ENCODE data around the gene CDC42BPA.
"Not testable (repeated sequence)": the region's sequence is repeated elsewhere in the genome, so short reads cannot be mapped to it uniquely, and the experiment has no call there.

The CDC42BPA gene

DNA sequence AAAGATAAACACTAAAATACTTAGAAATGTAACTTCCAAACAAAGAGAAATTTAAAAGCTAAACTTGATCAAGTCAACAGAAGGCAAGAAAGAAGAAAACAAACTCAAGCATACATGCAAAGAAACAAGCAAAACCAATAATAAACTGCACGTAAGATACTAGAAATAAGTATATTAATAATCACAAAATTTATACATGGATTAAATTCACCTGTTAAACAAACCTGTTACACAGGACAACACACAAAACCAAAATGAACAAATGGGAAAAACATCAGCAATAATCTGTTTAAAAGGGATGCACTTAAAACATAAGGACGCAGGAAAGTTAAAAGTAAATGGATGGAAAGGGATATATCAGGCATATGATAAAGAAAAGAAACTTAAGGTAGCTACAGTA lies 165.8 kb downstream of the CDC42BPA start:
- in situ Hi-C loops (cut with HindIII; ENCODE audit: low sequenced_read_pairs) = no loop called here

DNA sequence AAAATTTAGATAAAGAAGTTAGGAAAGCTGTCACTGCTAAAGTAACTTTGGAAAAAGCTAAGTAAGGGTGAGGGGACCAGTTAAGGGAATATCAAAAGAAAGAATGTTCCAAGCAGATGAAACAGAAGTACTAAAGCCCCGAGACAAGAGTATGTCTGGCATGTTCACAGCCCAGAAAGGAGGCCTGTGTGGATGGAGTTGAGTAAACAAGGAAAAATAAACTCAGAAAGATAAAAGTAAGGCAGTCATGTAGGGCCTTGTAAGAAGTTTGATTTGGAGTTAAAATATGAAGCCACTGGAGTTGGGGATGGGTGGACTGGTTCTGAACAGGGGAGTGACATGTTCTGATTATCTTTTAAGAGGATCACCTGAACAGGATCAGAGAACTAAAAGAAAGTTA lies 177.9 kb downstream of the CDC42BPA start:
- in situ Hi-C loops (cut with HindIII; ENCODE audit: low sequenced_read_pairs) = loop anchor here (10.0 kb wide), 1 partner anchor 154 kb away; no protein-coding TSS in a partner anchor

DNA sequence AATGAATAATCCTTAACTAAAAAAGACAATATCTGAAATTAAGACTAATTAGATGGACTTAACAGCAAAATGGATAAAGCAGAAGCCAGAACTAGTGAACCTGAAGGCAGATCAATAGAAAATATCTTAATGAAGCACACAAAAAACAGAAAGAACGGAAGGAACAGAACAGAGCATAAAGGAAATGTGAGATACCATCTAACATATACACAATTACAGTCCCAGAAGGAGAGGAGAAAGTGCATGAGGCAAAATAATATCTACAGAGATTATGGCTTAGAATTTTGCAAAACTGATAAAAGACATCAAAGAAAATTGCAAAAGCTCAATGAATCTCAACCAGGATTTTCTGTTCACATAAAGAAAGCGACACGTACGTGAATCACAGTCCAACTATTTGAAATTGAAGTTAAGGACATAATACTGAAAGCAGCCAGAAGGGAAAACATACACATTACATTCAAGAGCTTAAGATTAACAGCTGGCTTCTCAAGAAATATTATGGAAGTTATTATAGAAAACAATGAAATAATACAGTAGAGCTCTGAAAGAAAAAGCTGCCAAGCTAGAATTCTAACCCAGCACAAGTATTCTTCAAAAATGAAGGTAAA lies 182.0 kb downstream of the CDC42BPA start:
- in situ Hi-C loops (cut with HindIII; ENCODE audit: low sequenced_read_pairs) = no loop called here

DNA sequence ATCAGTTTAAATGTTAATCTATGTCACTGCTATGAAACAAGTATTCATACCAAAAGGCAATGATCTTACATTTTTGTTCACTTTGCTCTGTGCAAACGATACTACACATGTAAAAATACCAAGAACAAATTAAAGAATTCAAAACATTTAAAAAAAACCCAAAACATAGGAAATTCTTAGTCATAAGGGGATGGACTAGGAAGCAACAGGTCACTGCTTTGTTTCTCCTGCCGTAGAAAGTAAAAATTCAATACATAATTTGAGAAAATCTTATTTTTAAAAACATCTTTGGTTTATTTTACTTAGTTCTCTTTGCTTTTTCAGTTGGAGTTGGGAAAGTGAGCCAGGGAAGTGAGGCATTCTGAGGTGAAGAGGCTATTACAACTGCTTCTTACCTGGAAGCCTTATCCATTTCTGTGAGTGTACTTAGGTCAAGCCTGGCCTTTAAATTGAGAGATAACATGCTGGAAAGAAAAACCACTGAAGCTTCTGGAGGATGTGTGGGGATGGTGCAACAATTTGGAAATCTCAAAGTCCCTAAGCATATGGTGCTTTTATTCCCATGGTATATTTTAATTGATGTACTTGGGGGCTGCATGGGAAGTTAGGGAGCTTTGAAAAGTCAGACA lies 183.5 kb downstream of the CDC42BPA start:
- in situ Hi-C loops (cut with HindIII; ENCODE audit: low sequenced_read_pairs) = no loop called here

DNA sequence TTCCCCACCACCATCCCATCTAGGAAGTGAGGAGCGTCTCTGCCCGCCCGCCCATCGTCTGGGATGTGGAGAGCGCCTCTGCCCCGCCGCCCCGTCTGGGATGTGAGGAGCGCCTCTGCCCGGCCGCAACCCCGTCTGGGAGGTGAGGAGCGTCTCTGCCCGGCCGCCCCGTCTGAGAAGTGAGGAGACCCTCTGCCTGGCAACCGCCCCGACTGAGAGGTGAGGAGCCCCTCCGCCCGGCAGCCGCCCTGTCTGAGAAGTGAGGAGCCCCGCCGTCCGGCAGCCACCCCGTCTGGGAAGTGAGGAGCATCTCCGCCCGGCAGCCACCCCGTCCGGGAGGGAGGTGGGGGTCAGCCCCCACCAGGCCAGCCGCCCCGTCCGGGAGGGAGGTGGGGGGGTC lies 185.6 kb downstream of the CDC42BPA start:
- in situ Hi-C loops (cut with HindIII; ENCODE audit: low sequenced_read_pairs) = not testable (repeated sequence)

DNA sequence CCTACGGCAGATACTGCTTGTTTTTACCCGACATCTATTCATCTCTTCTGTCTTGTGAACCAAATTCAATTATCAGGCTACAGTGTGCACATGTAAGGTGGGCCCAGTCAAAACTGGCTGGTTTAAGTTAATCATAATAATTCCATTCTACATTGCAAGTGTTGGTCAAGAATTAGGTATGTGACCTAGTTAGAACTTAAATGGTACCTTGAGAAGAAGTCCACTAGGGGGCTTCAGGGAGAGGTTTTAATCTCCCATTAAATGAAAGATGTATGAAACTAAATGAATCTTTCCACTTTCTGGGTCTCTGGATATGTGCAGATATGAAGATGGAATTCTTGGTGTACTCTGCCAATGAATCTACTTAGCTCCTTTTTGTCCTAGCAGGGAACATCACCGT lies 187.1 kb downstream of the CDC42BPA start:
- in situ Hi-C loops (cut with HindIII; ENCODE audit: low sequenced_read_pairs) = no loop called here

DNA sequence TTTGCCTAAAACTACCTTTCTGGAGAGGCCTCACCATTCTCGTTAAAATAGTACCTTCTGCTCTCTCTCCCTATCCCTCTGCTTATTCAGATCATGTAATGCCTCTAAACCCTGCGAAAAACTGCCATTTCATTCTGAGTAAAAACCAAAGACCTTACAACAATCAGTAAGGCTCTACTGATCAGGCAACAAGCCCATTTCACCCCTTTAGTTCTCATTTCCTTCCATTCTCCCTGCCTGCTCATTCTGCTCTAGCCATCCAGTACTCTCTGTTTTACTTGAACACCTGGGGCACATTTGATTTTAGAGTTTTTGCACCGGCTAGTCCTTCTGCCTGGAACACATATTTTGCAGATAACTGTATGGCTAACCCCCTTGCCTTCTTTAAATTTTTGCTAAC lies 190.4 kb downstream of the CDC42BPA start:
- in situ Hi-C loops (cut with HindIII; ENCODE audit: low sequenced_read_pairs) = no loop called here

DNA sequence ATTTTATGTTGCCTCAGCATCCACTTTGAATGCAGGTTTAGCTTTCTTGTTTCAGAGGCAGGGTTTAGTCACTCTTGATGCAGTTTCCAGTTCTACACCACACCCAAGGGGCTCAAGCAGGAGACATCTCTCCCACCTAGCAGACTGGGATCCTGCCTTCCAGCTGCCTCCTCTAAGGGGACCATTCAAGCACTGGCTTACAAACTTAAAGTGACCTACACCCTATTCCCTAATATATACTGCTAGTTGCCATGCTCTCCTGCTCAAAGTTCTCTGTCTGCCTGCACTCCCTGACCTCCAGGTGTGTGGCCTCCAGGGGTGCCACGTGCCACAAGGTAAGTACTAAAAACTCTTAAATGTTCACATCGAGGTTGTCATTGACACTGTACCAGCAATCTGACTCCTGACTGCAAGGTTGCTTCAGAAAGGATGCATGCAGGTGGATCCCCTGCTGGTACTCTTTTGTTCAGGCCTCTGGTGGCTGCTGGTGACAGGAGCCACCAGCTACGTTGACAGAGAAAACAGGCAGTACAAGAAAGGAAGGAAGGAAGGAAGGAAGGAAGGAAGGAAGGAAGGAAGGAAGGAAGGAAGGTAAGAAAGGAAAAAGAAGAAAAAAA lies 192.3 kb downstream of the CDC42BPA start:
- in situ Hi-C loops (cut with HindIII; ENCODE audit: low sequenced_read_pairs) = no loop called here

DNA sequence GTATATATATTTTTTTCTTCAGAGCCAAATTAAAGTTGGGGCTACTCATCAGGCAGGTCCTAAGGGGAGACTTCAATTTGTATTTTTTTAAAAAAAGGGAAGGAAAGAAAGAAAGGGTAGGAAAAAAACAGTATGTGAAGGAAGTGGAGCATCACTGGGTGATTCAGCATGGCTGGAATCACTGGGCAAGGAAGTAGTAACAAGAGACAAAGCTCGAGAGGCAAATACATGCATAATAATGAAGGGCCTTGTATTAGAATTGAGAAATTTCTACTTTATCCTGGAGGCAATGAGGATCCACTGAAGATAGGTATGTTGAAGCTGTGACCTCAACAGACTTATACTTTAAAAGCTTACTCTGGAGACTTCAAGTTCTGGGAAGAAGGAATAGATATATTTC lies 193.8 kb downstream of the CDC42BPA start:
- in situ Hi-C loops (cut with HindIII; ENCODE audit: low sequenced_read_pairs) = no loop called here

DNA sequence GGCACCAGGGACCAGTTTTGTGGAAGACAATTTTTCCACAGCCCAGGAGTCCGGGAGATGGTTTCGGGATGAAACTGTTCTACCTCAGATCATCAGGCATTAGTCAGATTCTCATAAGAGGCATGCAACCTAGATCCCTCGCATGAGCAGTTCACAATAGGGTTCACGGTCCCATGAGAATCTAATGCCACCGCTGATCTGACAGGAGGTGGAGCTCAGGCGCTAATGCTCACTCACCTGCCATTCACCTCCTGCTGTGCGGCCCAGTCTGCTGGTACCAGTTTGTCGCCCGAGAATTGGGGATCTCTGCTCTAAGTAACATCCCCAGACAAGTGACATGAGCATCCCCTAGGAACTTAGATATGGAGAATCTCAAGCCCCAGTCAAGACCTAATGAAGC lies 197.5 kb downstream of the CDC42BPA start:
- in situ Hi-C loops (cut with HindIII; ENCODE audit: low sequenced_read_pairs) = no loop called here

DNA sequence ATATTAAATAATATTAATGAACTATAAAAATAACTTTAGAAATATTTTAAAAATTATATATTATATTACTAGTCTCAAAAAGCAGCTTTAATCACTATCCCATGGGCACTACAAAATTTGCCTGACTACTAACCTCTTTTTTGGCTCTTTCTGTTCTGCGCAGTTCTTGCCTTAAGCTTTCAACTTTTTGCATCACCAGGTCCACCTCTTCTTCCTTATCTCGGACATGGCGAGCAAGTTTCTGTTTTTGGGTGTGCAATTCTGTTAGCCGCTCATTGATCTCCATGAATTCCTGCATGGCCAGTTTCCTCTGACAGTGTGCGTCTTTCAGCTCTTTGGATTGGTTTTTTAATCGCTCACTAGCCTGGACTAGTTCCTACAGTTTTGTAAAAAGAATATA lies 205.8 kb downstream of the CDC42BPA start:
- in situ Hi-C loops (cut with HindIII; ENCODE audit: low sequenced_read_pairs) = no loop called here

DNA sequence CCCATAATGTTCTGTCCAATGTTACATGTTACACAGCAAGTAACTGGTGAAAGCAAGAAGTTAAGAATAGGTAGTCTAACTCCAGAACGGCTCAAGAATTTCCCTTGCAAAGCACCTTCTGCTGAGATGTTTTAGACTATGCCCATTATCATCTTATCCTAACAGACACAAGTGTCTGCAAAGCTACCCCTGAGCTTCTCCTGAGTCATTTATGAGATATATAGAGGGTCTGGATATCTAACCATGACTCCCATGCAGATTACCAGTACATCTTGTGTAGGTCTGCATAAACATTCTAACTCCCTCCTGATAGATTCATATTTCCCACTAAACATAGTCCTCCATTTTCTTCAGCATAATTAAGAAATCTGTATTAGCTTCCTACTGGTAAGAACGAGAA lies 206.5 kb downstream of the CDC42BPA start:
- in situ Hi-C loops (cut with HindIII; ENCODE audit: low sequenced_read_pairs) = no loop called here

DNA sequence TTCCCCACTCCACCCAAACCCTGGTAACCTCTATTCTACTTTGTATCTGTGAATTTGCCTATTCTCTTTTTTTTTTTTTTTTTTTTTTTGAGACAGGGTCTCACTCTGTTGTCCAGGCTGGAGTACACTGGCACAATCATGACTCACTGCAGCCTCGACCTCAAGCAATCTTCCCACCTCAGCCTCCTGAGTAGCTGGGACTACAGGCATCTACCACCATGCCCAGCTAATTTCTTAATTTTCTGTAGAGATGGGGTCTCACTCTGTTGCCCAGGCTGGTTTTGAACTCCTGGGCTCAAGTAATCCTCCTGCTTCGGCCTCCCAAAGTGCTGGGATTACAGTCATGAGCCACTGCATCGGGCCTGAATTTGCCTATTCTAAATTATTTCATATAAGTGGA lies 213.0 kb downstream of the CDC42BPA start:
- in situ Hi-C loops (cut with HindIII; ENCODE audit: low sequenced_read_pairs) = not testable (repeated sequence)

DNA sequence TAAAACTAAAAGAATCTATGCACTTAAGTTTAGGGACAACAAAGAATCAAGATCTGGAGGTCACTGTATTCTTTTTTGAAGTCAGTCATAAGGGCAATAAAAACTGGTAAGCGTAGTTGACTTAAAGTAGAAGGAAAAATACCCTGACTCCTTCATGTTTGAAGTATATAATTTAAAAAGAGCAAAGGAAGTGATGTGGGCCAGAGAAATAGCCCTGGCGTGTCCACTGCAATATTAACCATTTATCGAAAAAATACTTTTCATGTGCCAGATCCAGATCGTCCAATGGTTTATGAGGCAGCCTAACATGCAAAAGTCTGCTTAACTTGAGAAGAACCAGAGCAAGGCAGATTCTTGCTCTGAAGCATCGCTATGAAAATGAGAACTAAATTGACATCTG lies 216.2 kb downstream of the CDC42BPA start:
- in situ Hi-C loops (cut with HindIII; ENCODE audit: low sequenced_read_pairs) = no loop called here

DNA sequence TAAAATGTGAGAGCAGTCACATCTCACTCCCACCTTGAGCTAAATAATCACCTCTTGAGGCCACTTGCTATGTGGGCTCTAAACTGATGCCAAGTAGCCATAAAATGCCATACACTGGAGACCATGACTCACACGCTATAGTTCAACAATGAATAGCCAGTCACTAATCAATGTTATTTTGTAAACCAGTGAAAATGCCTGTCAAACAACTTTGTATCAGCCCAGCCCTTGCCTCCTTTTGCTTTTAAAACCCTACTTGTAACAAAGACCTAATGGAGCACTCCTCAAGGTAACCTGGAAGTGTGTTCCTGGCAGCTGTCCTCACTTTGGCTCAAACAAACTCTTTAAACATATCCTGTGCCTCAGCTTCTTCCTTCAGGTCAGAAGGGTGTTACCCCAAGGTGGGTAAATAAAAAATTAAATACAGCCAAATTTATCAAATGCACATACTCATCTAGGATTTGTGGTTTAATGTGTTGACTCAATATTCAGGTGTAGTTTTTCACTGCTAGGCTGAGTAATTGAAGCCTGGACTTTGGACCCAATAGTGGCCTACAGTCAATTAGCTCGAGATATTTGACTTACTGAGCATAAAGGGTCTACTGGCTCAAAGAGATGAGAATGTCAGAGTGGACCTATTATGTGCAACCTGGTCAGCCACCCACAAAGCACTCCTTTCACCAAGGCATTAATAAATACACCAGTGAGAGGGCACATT lies 223.9 kb downstream of the CDC42BPA start:
- in situ Hi-C loops (cut with HindIII; ENCODE audit: low sequenced_read_pairs) = no loop called here

DNA sequence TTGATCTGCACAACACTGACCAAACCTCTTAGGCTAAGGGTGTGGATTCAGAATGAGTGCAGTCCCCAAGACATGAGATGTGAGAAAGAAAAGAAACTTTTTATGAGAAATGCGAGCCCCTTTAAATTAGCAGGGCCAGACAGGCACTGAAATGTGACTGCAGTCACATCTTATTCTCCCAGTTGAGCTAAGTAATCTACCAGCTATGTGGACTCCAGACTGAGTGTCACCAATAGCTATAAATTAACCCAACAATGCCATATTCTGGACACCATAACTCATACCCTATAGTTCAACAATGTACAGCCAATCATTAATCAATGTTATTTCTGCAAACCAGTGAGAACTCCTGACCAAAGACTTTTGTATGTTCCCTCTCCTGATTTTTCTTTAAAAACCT lies 225.0 kb downstream of the CDC42BPA start:
- in situ Hi-C loops (cut with HindIII; ENCODE audit: low sequenced_read_pairs) = no loop called here

DNA sequence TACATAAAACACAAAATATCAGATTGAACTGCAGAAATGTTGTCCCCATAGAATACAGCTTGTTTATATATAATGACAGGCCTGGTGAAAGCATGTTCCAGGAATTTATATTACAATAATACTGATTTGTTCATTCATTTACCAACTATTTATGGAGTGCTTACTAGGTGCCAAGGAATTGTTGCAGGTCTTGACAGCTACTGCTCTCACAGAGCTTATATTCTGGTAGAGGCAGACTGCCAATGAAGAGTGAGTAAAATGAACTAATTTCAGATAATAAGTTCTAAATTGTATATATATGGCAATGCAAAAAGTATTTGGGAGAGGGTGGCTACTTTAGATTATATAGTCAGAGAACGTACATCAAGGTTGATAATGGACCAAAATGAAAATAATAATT lies 226.2 kb downstream of the CDC42BPA start:
- in situ Hi-C loops (cut with HindIII; ENCODE audit: low sequenced_read_pairs) = no loop called here

DNA sequence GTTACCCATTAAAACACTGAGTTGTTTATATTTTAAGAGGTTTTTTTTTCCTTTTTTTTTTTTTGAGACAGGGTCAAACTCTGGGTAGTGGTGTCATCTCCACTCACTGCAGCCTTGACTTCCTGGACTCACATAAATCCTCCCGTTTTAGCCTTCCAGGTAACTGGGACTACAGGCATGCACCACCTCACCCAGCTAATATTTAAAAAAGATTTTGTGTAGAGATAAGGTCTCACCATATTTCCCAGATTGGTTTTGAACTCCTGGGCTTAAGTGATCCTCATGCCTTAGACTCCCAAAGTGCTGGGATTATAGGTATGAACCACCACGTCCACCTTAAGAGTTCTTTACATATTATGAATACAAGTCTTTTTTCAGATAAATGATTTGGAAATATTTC lies 231.7 kb downstream of the CDC42BPA start:
- in situ Hi-C loops (cut with HindIII; ENCODE audit: low sequenced_read_pairs) = no loop called here

DNA sequence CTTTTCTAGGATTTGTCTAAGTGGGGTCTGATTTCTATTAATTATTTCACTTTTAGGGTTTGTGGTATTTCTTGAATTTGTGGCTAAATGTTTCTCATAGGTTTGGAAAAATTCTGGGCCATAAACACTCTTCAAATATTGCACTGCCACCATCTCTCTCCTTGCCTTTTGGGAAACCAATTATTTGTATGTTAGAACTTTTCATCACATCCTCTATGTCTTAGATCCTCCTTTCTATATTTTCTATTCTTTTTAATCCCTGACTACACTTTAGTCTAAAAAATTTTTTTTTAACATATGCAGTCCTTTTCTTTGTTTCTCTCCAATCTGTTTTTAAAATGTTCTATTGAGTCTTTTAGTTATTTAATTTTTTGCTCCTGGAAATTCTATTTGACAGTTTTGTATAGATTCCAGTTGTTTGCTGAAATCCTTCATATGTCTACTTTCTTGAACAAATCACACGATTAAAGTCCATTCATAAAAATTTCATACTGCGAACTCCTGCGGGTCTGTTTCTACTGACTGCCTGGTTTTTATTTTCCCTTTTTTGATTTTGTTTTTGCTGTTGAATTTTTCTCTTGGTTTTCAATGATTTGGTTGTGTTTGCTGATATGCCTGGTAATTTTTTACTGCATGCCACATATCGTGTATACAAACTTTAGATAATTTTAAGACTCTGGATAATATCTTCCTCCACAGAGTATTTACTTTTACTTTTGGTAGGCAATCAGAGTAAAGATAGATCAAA lies 235.1 kb downstream of the CDC42BPA start:
- in situ Hi-C loops (cut with HindIII; ENCODE audit: low sequenced_read_pairs) = no loop called here

DNA sequence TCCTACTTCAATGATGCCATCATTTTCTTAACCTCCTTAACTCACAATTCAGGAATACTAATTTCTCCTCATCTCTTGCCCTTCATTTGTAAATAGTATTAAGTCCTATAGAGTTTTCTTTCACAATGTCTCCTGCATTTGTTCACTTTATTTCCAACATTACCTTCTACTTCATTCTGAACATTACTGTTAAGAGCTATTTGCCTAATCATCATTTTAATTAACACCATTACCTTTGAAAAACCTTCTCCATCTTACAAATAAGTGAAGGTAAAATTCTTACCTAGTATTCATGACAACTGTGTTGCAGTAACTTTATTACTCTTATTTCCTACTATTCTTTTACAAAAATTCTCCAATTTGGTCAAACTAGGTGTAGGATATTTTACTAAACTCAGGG lies 240.5 kb downstream of the CDC42BPA start:
- in situ Hi-C loops (cut with HindIII; ENCODE audit: low sequenced_read_pairs) = no loop called here

DNA sequence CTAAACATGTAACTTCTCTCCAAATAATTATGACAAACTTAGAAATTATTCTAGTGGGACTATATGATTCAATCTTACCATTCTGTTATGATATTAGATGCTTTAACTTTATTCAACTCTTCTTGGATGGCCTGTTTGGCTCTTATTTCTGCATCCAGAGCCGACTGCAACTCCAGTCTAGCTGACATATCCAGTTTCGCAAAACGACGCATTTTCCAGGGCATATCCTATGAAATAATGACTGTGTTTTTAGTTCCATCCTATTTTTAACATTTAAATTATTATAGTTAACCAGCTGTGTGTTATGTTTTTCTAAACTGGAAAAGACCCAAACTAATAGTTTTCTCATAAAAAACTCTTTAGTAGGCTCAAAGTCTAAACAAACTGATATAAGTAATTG lies 244.5 kb downstream of the CDC42BPA start:
- in situ Hi-C loops (cut with HindIII; ENCODE audit: low sequenced_read_pairs) = no loop called here
